Measurements from ENCODE around the gene SORCS2.

Gene SORCS2

GRCh38 chr4:7715271-7716009 is 523.1 kb downstream of the SORCS2 start:
- no peak for DNase-seq (ENCODE audit: low read depth, low spot score)
- Histone ChIP-seq H3K36me3 (ENCODE audit: insufficient read depth, insufficient read length, low read length) (no peaks in the 10 kb centered on the region), H3K9me3 (ENCODE audit: insufficient read depth, low read length) (no peaks in the 10 kb centered on the region), H3K4me1 (ENCODE audit: insufficient read depth, insufficient read length) (peaks cover 11% of the 10 kb centered on the region), H3K9ac (ENCODE audit: insufficient read length, low read depth) (no peak overlapping the region), H3K4me3 (ENCODE audit: insufficient read length, low read depth) (no peak overlapping the region), H3K27me3 (ENCODE audit: insufficient read depth, insufficient read length) (peaks cover 34% of the 10 kb centered on the region)
- TF ChIP-seq YY1 (IDR thresholded peaks at IDR 0.05; ENCODE audit: insufficient read depth, insufficient read length) (no peak), ZNF274 (IDR thresholded peaks at IDR 0.05; ENCODE audit: low read depth, low read length) (no peak), SUZ12 (IDR thresholded peaks at IDR 0.05; ENCODE audit: extremely low read depth, insufficient read depth, insufficient read length) (no peak)

GRCh38 chr4:7716010-7716721 is 523.8 kb downstream of the SORCS2 start:
- Histone ChIP-seq H3K9ac (ENCODE audit: insufficient read length, low read depth) (no peak overlapping the region), H3K4me1 (ENCODE audit: insufficient read depth, insufficient read length) (peaks cover 11% of the 10 kb centered on the region), H3K36me3 (ENCODE audit: insufficient read depth, insufficient read length, low read length) (no peaks in the 10 kb centered on the region), H3K9me3 (ENCODE audit: insufficient read depth, low read length) (no peaks in the 10 kb centered on the region), H3K4me3 (ENCODE audit: insufficient read length, low read depth) (no peak overlapping the region), H3K27me3 (ENCODE audit: insufficient read depth, insufficient read length) (peaks cover 39% of the 10 kb centered on the region)
- no peak for DNase-seq (ENCODE audit: low read depth, low spot score)
- no peak for TF ChIP-seq ZNF274 (IDR thresholded peaks at IDR 0.05; ENCODE audit: low read depth, low read length)
- TF ChIP-seq YY1 (IDR thresholded peaks at IDR 0.05; ENCODE audit: insufficient read depth, insufficient read length), result no peak
- no peak for TF ChIP-seq SUZ12 (IDR thresholded peaks at IDR 0.05; ENCODE audit: extremely low read depth, insufficient read depth, insufficient read length)

DNA sequence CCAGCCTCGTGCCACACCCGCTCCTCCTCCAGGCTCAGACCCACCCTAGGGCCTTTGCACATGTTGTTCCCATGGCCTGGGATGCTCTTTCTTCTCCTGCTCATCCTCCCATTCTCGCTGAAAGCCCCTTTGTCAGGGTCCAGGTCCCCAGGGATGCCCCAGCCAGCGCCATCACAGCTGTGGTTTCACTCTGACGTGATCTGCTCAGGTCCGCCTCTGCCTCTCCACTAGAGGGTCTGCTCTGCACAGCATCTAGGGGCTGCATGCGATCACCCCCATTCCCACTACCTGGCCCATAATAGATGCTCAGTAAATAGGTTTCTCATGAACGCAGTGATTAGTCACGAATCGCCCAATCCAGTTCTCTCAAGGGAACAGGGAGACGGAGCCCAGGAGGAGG is 524.8 kb downstream of the SORCS2 start:
- peaks cover 11% of the 10 kb centered on the region for H3K4me1 ChIP-seq (ENCODE audit: insufficient read depth, insufficient read length)
- no peaks in the 10 kb centered on the region for H3K9me3 ChIP-seq (ENCODE audit: insufficient read depth, low read length)
- no peak overlapping the region for H3K4me3 ChIP-seq (ENCODE audit: insufficient read length, low read depth)
- no peak for DNase-seq (ENCODE audit: low read depth, low spot score)
- H3K36me3 ChIP-seq (ENCODE audit: insufficient read depth, insufficient read length, low read length), result no peaks in the 10 kb centered on the region
- TF ChIP-seq ZNF274 (IDR thresholded peaks at IDR 0.05; ENCODE audit: low read depth, low read length) (no peak), SUZ12 (IDR thresholded peaks at IDR 0.05; ENCODE audit: extremely low read depth, insufficient read depth, insufficient read length) (no peak), YY1 (IDR thresholded peaks at IDR 0.05; ENCODE audit: insufficient read depth, insufficient read length) (no peak)
- H3K27me3 ChIP-seq (ENCODE audit: insufficient read depth, insufficient read length), result peaks cover 39% of the 10 kb centered on the region
- H3K9ac ChIP-seq (ENCODE audit: insufficient read length, low read depth), result no peak overlapping the region

DNA sequence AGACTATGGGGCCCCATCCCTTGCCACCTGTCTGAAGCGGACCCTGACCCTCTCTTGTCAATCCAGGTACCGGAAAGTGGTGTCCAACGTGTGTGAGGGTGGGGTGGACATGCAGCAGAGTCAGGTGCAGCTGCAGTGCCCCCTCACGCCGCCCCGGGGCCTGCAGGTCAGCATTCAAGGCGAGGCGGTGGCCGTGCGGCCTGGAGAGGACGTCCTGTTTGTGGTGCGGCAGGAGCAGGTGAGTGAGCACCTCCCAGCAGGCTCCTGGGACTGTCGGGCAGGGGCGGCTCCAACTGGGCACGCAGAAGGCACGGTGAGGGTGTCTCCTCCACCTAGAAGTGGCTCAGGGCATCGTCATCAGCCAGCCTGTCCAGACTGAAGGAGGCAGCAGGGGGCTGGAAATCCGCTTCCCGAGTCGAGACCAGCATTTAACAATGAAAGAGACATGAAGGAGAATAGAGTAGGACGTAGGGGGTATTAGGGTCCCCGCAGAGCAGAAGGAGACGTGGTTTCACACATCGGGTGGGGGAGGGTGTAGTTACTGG is 525.7 kb downstream of the SORCS2 start:
- Histone ChIP-seq H3K4me1 (ENCODE audit: insufficient read depth, insufficient read length) (peaks cover 11% of the 10 kb centered on the region), H3K9ac (ENCODE audit: insufficient read length, low read depth) (no peak overlapping the region), H3K27me3 (ENCODE audit: insufficient read depth, insufficient read length) (peaks cover 39% of the 10 kb centered on the region), H3K9me3 (ENCODE audit: insufficient read depth, low read length) (no peaks in the 10 kb centered on the region), H3K36me3 (ENCODE audit: insufficient read depth, insufficient read length, low read length) (no peaks in the 10 kb centered on the region), H3K4me3 (ENCODE audit: insufficient read length, low read depth) (no peak overlapping the region)
- TF ChIP-seq ZNF274 (IDR thresholded peaks at IDR 0.05; ENCODE audit: low read depth, low read length) (no peak), SUZ12 (IDR thresholded peaks at IDR 0.05; ENCODE audit: extremely low read depth, insufficient read depth, insufficient read length) (no peak), YY1 (IDR thresholded peaks at IDR 0.05; ENCODE audit: insufficient read depth, insufficient read length) (no peak)
- no peak for DNase-seq (ENCODE audit: low read depth, low spot score)

GRCh38 chr4:7719354-7720174 is 527.2 kb downstream of the SORCS2 start:
- DNase-seq (ENCODE audit: low read depth, low spot score), result peak; percentile 36
- H3K9me3 ChIP-seq (ENCODE audit: insufficient read depth, low read length), result no peaks in the 10 kb centered on the region
- H3K4me1 ChIP-seq (ENCODE audit: insufficient read depth, insufficient read length), result peaks cover 11% of the 10 kb centered on the region
- no peaks in the 10 kb centered on the region for H3K36me3 ChIP-seq (ENCODE audit: insufficient read depth, insufficient read length, low read length)
- TF ChIP-seq SUZ12 (IDR thresholded peaks at IDR 0.05; ENCODE audit: extremely low read depth, insufficient read depth, insufficient read length) (no peak), YY1 (IDR thresholded peaks at IDR 0.05; ENCODE audit: insufficient read depth, insufficient read length) (no peak), ZNF274 (IDR thresholded peaks at IDR 0.05; ENCODE audit: low read depth, low read length) (no peak)
- H3K27me3 ChIP-seq (ENCODE audit: insufficient read depth, insufficient read length), result peaks cover 39% of the 10 kb centered on the region
- H3K4me3 ChIP-seq (ENCODE audit: insufficient read length, low read depth), result no peak overlapping the region
- H3K9ac ChIP-seq (ENCODE audit: insufficient read length, low read depth), result peak overlapping the region; percentile 53

DNA sequence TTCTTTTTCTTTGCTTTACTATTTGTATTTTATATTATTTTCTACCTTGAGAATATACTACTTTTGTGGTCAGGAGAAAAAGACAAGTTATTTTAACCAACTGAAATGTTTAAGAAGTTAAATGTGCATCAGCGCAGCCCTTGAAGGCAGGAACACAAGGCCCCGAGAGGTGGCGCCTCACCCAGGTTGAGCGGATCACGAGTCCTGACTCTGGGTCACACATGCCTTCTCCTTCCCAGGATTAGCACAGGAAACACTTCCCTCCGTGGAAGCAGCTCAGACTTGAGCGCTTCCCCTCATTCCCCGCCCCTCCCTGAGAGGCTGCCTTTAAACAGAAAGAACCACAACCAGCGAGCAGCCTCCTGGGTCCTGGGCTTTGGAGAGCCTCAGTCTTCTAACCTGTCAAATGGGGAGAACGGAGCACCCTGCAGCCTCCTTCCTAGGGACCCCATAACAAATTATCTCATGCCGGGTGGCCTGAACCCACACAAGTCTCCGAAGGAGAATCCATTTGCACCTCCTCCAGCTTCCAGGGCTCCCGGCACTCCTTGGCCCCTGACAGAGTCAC is 529.7 kb downstream of the SORCS2 start:
- TF ChIP-seq SUZ12 (IDR thresholded peaks at IDR 0.05; ENCODE audit: extremely low read depth, insufficient read depth, insufficient read length) (no peak), YY1 (IDR thresholded peaks at IDR 0.05; ENCODE audit: insufficient read depth, insufficient read length) (no peak), ZNF274 (IDR thresholded peaks at IDR 0.05; ENCODE audit: low read depth, low read length) (no peak)
- peaks cover 35% of the 10 kb centered on the region for H3K27me3 ChIP-seq (ENCODE audit: insufficient read depth, insufficient read length)
- H3K4me1 ChIP-seq (ENCODE audit: insufficient read depth, insufficient read length), result peaks cover 11% of the 10 kb centered on the region
- no peak for DNase-seq (ENCODE audit: low read depth, low spot score)
- no peaks in the 10 kb centered on the region for H3K9me3 ChIP-seq (ENCODE audit: insufficient read depth, low read length)
- no peak overlapping the region for H3K9ac ChIP-seq (ENCODE audit: insufficient read length, low read depth)
- H3K36me3 ChIP-seq (ENCODE audit: insufficient read depth, insufficient read length, low read length), result no peaks in the 10 kb centered on the region
- H3K4me3 ChIP-seq (ENCODE audit: insufficient read length, low read depth), result no peak overlapping the region
